ENCODE data around the gene CTNND2. TPM values are rescaled to one million over a fixed set of nuclear protein-coding genes. Genes with fewer than 3 reads are reported as not detected.

The CTNND2 gene
- total and polyA plus RNA-seq, 10 of the 15 experiments (the other 5 are each of a cell fraction or from before 2014, with no cell fraction given), result 0.02 to 0.16 (median 0.04) TPM; not detected in 7

DNA sequence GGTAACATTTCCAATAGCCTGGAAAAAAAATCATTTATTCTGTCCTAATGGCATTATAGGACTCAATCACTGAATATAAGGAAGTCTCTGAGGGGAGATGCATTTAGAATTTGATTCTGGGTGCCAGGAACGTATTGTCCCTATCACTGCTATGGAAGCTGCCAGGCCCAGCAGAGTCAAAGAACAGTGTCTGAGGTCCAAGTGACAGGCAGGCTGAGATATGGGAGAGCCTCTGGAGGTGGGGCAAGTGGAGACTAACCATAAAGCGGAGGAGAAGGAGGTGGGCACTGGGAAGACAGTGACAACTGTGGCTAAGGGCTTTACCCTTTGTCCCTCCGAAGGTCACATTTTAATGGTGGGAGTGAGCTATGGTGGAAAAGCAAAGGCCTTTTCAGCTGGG lies 505.5 kb downstream of the CTNND2 start (continued):
- no peak for TF ChIP-seq NFIC (IDR thresholded peaks at IDR 0.05; ENCODE audit: low read depth, low read length)

DNA sequence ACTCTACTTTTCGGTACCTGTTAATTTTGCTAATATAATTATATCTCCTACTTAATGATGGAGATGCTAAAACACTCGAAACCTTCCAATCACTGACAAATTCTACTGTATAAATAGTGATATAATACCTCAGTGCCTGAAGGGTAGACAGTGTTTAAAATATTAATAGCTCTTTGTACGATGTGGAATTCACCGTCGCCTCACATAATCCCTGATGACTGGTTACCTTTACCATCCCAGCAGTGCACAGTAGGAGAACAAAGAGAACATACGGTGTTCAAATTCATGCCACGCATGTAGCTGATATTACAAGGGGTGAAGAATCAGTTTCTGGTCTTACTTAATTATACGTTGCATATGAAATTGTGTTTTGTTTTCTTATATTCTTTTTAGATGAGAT lies 506.7 kb downstream of the CTNND2 start:
- H3K9ac ChIP-seq (ENCODE audit: control insufficient read depth, insufficient read depth, low read length), result no peak overlapping the region
- H3K9me3 ChIP-seq (replicated peaks; ENCODE audit: control insufficient read depth, insufficient read depth, low read length), result no peaks in the 10 kb centered on the region
- no peaks in the 10 kb centered on the region for H3K36me3 ChIP-seq (ENCODE audit: control insufficient read depth in 2 of 2, insufficient read depth in 2 of 2, low read length in 1 of 2)
- no peaks in the 10 kb centered on the region for H3K27me3 ChIP-seq (replicated peaks in 1 of 2; ENCODE audit: control insufficient read depth in 2 of 2, insufficient read depth in 2 of 2, low read length in 1 of 2)
- H4K20me1 ChIP-seq (ENCODE audit: control insufficient read depth, insufficient read depth), result no peaks in the 10 kb centered on the region
- H3K4me3 ChIP-seq, result no peak overlapping the region
- H3K79me2 ChIP-seq (ENCODE audit: control insufficient read depth, insufficient read depth, low read length), result no peaks in the 10 kb centered on the region
- ATAC-seq (no peak), FAIRE-seq (no peak), DNase-seq (ENCODE audit: low read depth, low spot score) (no peak)
- no peaks in the 10 kb centered on the region for H3K4me1 ChIP-seq (ENCODE audit: control insufficient read depth, insufficient read depth, low read length)
- POLR2A ChIA-PET, result no interaction called here
- H2AFZ ChIP-seq (ENCODE audit: control insufficient read depth, low read depth, low read length), result no peak overlapping the region
- in situ Hi-C loops (cut with MboI) (no loop called here), intact Hi-C loops (cut with micrococcal nuclease; ENCODE audit: unreplicated experiment) (no loop called here)
- CTCF ChIA-PET, result no interaction called here
- RAD21 ChIA-PET (ENCODE audit: unreplicated experiment), result no interaction called here
- SMC1A ChIA-PET (ENCODE audit: uncharacterized antibody, unreplicated experiment), result no interaction called here
- BruUV-seq (replicated peaks), result no TSS peak
- no peak overlapping the region for H3K27ac ChIP-seq (ENCODE audit: control insufficient read depth, insufficient read depth)
- TF ChIP-seq POLR2AphosphoS5 (IDR thresholded peaks at IDR 0.05; ENCODE audit: low read length) (no peak), RUNX3 (IDR thresholded peaks at IDR 0.05; ENCODE audit: low read length) (no peak), SREBF2 (IDR thresholded peaks at IDR 0.05; ENCODE audit: low read length) (no peak), IKZF1 (conservative IDR thresholded peaks at IDR 0.05) (no peak), FOXK2 (IDR thresholded peaks at IDR 0.05) (no peak), ZZZ3 (IDR thresholded peaks at IDR 0.05; ENCODE audit: control insufficient read depth, insufficient read length, low read depth) (no peak), NFIC (IDR thresholded peaks at IDR 0.05; ENCODE audit: low read depth, low read length) (no peak), CBX3 (IDR thresholded peaks at IDR 0.05; ENCODE audit: borderline replicate concordance, low read depth) (no peak), IRF5 (IDR thresholded peaks at IDR 0.05; ENCODE audit: borderline replicate concordance) (no peak), E2F4 (IDR thresholded peaks at IDR 0.05; ENCODE audit: low read depth, low read length) (no peak), KAT2A (conservative IDR thresholded peaks at IDR 0.05; ENCODE audit: control insufficient read depth, low read depth, low read length) (no peak), NBN (IDR thresholded peaks at IDR 0.05) (no peak), EP300 (IDR thresholded peaks at IDR 0.05; ENCODE audit: borderline replicate concordance in 1 of 2, control insufficient read depth in 1 of 2, low read depth in 2 of 2, low read length in 2 of 2) (no peak), EED (IDR thresholded peaks at IDR 0.05; ENCODE audit: low read depth) (no peak), ETV6 (conservative IDR thresholded peaks at IDR 0.05 in 1 of 2, IDR thresholded peaks at IDR 0.05 in 1 of 2; ENCODE audit: borderline replicate concordance in 1 of 2, low read depth in 1 of 2) (no peak), EGR1 (IDR thresholded peaks at IDR 0.05; ENCODE audit: borderline replicate concordance in 1 of 2, low read depth in 2 of 2, low read length in 2 of 2) (no peak), NR2C2 (IDR thresholded peaks at IDR 0.05; ENCODE audit: borderline replicate concordance, control insufficient read depth, insufficient read length, low read depth) (no peak)
- TF ChIP-seq, protein P1, sequence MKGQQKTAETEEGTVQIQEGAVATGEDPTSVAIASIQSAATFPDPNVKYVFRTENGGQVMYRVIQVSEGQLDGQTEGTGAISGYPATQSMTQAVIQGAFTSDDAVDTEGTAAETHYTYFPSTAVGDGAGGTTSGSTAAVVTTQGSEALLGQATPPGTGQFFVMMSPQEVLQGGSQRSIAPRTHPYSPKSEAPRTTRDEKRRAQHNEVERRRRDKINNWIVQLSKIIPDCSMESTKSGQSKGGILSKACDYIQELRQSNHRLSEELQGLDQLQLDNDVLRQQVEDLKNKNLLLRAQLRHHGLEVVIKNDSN (IDR thresholded peaks at IDR 0.05; ENCODE audit: borderline replicate concordance, extremely low read length, insufficient read depth, low read depth, low read length), result no peak
- no peak overlapping the region for H3K4me2 ChIP-seq (ENCODE audit: control insufficient read depth, insufficient read depth)
- WGBS (ENCODE audit: insufficient coverage, insufficient replicate concordance, low lambda C conversion rate, missing lambda C conversion rate), result 48% methylated on average over 8 of the region's 8 CpGs

Data from GM12878 (cell line).